ENCODE measurements around the gene UBE3A. TPM values are rescaled to one million over a fixed set of nuclear protein-coding genes. Genes with fewer than 3 reads are reported as not detected.

Gene UBE3A
- total RNA-seq, 1 donor from 2014 or later = 88.0 TPM

DNA sequence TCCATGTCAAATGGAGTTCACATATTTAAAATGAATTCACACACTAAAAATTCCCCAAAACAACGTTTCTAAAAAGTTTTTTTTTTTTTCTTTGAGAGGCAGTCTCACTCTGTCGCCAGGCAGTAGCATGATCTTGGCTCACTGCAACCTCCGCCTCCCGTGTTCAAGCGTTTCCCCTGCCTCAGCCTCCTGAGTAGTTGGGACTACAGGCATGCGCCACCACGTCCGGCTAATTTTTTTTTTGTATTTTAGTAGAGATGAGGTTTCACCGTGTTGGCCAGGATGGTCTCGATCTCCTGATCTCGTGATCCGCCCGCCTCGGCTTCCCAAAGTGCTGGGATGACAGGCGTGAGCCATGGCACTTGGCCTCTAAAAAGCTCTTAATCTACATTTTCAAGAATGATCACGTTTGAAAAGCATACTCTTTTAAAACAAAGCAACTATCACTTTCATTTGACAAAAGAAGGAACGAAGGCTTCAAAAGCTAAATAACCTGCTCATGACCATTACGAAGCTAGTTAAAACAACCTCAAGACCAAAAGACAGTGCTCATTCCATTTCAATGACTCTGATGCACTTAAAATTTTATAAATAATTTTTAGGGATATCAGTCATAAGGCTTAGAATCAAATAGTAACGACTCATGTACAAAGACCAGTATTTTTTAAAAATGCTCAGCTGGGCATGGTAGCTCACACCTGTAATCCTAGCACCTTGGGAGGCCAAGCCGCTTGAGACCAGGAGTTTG, 5.5 kb downstream of the UBE3A start:
- Mint-ChIP-seq H3K9me3 (ENCODE audit: unreplicated experiment) (no peaks in the 10 kb centered on the region), H3K4me1 (ENCODE audit: unreplicated experiment) (peaks cover 36% of the 10 kb centered on the region), H3K36me3 (ENCODE audit: unreplicated experiment) (no peaks in the 10 kb centered on the region), H3K27ac (ENCODE audit: unreplicated experiment) (no peak overlapping the region), H3K27me3 (ENCODE audit: unreplicated experiment) (no peaks in the 10 kb centered on the region), H3K4me3 (ENCODE audit: unreplicated experiment) (no peak overlapping the region)
- TF ChIP-seq, protein P1, sequence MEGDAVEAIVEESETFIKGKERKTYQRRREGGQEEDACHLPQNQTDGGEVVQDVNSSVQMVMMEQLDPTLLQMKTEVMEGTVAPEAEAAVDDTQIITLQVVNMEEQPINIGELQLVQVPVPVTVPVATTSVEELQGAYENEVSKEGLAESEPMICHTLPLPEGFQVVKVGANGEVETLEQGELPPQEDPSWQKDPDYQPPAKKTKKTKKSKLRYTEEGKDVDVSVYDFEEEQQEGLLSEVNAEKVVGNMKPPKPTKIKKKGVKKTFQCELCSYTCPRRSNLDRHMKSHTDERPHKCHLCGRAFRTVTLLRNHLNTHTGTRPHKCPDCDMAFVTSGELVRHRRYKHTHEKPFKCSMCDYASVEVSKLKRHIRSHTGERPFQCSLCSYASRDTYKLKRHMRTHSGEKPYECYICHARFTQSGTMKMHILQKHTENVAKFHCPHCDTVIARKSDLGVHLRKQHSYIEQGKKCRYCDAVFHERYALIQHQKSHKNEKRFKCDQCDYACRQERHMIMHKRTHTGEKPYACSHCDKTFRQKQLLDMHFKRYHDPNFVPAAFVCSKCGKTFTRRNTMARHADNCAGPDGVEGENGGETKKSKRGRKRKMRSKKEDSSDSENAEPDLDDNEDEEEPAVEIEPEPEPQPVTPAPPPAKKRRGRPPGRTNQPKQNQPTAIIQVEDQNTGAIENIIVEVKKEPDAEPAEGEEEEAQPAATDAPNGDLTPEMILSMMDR (IDR thresholded peaks at IDR 0.05) = no peak
- DNase-seq (ENCODE audit: extremely low spot score, unreplicated experiment) = no peak

GRCh38 chr15:25431836-25432561, 6.8 kb downstream of the UBE3A start:
- H3K4me3 Mint-ChIP-seq (ENCODE audit: unreplicated experiment) = no peak overlapping the region
- TF ChIP-seq, protein P1 (IDR thresholded peaks at IDR 0.05) = no peak
- no peaks in the 10 kb centered on the region for H3K27me3 Mint-ChIP-seq (ENCODE audit: unreplicated experiment)
- no peak overlapping the region for H3K27ac Mint-ChIP-seq (ENCODE audit: unreplicated experiment)
- H3K36me3 Mint-ChIP-seq (ENCODE audit: unreplicated experiment) = peaks cover 3% of the 10 kb centered on the region
- peaks cover 36% of the 10 kb centered on the region for H3K4me1 Mint-ChIP-seq (ENCODE audit: unreplicated experiment)
- H3K9me3 Mint-ChIP-seq (ENCODE audit: unreplicated experiment) = no peaks in the 10 kb centered on the region
- no peak for DNase-seq (ENCODE audit: extremely low spot score, unreplicated experiment)

DNA sequence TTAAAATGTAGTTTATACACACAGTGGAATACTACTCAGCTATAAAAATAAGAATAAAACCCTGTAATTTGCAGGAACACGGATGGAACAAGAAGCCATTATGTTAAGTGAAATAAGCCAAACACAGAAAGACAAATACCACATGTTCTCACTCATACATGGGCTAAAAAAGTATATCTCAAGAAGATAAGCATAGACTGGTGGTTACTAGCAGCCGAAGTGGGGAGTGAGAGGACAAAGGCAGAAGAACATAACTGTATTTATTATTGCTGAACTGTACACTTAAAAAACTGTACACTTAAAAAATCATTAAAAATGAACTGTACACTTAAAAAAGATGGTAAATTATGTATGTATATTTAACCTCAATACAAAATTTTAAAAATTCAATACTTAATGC, 11.0 kb downstream of the UBE3A start:
- H3K4me1 Mint-ChIP-seq (ENCODE audit: unreplicated experiment) = peaks cover 35% of the 10 kb centered on the region
- peaks cover 4% of the 10 kb centered on the region for H3K36me3 Mint-ChIP-seq (ENCODE audit: unreplicated experiment)
- DNase-seq (ENCODE audit: extremely low spot score, unreplicated experiment) = no peak
- H3K4me3 Mint-ChIP-seq (ENCODE audit: unreplicated experiment) = no peak overlapping the region
- no peaks in the 10 kb centered on the region for H3K27me3 Mint-ChIP-seq (ENCODE audit: unreplicated experiment)
- no peaks in the 10 kb centered on the region for H3K9me3 Mint-ChIP-seq (ENCODE audit: unreplicated experiment)
- TF ChIP-seq, protein P1 (IDR thresholded peaks at IDR 0.05) = no peak
- H3K27ac Mint-ChIP-seq (ENCODE audit: unreplicated experiment) = no peak overlapping the region

DNA sequence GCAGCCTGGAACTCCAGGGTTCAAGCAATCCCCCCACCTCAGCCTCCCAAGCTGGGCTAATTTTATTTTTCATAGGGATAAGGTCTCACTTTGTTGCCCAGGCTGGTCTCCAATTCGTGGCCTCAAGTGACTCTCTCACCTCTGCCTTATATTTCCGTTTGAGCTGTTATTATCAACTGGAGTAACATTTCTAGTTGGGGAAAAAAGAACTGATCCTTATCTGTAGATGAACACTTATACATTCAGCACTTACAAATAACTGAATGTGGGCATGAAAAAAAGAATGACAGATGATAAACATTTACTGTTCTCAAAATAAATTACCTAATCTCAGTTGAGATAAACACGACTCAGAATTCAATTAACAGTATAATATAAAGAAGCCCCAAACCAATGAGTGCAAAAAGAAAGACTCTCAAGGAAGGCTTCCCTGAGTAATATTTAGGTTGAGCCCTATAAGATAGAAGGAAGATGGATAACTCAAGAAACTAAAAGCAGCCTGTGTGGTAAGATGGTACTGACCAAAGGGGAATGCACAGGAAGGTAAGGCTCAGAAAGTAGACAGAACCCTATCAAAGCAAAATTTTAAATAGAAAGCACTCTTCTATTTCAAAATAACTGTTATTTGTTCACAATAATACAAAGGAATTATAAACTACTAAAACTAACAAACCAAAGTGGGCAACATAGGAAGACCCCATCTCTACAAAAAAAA, 11.8 kb downstream of the UBE3A start:
- DNase-seq (ENCODE audit: extremely low spot score, unreplicated experiment) = no peak
- H3K4me3 Mint-ChIP-seq (ENCODE audit: unreplicated experiment) = no peak overlapping the region
- peaks cover 4% of the 10 kb centered on the region for H3K36me3 Mint-ChIP-seq (ENCODE audit: unreplicated experiment)
- peaks cover 41% of the 10 kb centered on the region for H3K4me1 Mint-ChIP-seq (ENCODE audit: unreplicated experiment)
- H3K9me3 Mint-ChIP-seq (ENCODE audit: unreplicated experiment) = no peaks in the 10 kb centered on the region
- TF ChIP-seq, protein P1 (IDR thresholded peaks at IDR 0.05) = no peak
- H3K27me3 Mint-ChIP-seq (ENCODE audit: unreplicated experiment) = no peaks in the 10 kb centered on the region
- no peak overlapping the region for H3K27ac Mint-ChIP-seq (ENCODE audit: unreplicated experiment)

DNA sequence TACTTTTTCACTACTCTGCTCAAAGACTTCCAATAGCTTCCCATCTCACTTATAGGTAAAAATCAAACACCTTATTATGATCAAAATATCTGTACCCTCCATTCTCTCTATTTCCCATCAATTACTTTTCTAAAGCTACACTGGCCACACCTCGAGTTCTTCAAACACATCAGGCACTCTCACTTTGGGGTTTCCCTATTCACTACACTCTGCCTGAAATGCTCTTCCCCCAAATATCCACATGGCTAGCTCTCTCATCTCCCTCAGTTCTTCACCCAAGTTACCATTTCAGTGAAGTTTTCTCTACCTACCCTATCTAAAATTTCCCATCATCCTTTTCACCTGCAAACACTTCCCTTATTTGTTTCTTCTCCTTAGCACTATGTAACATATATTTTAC, 14.8 kb downstream of the UBE3A start:
- Mint-ChIP-seq H3K4me1 (ENCODE audit: unreplicated experiment) (peaks cover 47% of the 10 kb centered on the region), H3K27me3 (ENCODE audit: unreplicated experiment) (no peaks in the 10 kb centered on the region), H3K27ac (ENCODE audit: unreplicated experiment) (no peak overlapping the region), H3K9me3 (ENCODE audit: unreplicated experiment) (peaks cover 8% of the 10 kb centered on the region), H3K36me3 (ENCODE audit: unreplicated experiment) (peaks cover 13% of the 10 kb centered on the region), H3K4me3 (ENCODE audit: unreplicated experiment) (no peak overlapping the region)
- TF ChIP-seq, protein P1 (IDR thresholded peaks at IDR 0.05) = no peak
- DNase-seq (ENCODE audit: extremely low spot score, unreplicated experiment) = no peak
